ENCODE results near the gene ANXA1.

GRCh38 chr9:73141282-73141681 is 10.4 kb upstream of the ANXA1 start:
- TF ChIP-seq CTCF (IDR thresholded peaks at IDR 0.05; ENCODE audit: extremely low read depth in 1 of 2, insufficient read depth in 1 of 2, low read depth in 1 of 2, low read length in 2 of 2) (no peak), FOS (IDR thresholded peaks at IDR 0.05; ENCODE audit: borderline replicate concordance, insufficient read depth, low read length) (no peak), EZH2 (IDR thresholded peaks at IDR 0.05; ENCODE audit: borderline replicate concordance, low read depth, low read length, severe bottlenecking) (no peak), POLR2A (IDR thresholded peaks at IDR 0.05; ENCODE audit: low read depth, low read length) (no peak), POLR2AphosphoS5 (IDR thresholded peaks at IDR 0.05; ENCODE audit: insufficient read depth, low read depth, low read length) (no peak), MYC (IDR thresholded peaks at IDR 0.05; ENCODE audit: low read depth, low read length) (no peak)
